Lower leg skin (tissue), 3 donors: ENCODE data around the gene MOGAT2.

Experiments used
- CTCF ChIP-seq, 3 donors: fragments of 450-650 bp; IDR thresholded peaks; one replicate each; pipeline ENCODE4 v1.5.1; 2016; ENCODE audit warnings: antibody characterized with exemption in 3 of 3, mild to moderate bottlenecking in 3 of 3, moderate library complexity in 2 of 3
- POLR2A ChIP-seq, 2 donors: fragments of 450-650 bp; IDR thresholded peaks; one replicate each; pipeline ENCODE4 v1.6.1; 2016 to 2017; ENCODE audit warnings: antibody characterized with exemption in 2 of 2, mild to moderate bottlenecking in 1 of 2, moderate library complexity in 1 of 2

DNA sequence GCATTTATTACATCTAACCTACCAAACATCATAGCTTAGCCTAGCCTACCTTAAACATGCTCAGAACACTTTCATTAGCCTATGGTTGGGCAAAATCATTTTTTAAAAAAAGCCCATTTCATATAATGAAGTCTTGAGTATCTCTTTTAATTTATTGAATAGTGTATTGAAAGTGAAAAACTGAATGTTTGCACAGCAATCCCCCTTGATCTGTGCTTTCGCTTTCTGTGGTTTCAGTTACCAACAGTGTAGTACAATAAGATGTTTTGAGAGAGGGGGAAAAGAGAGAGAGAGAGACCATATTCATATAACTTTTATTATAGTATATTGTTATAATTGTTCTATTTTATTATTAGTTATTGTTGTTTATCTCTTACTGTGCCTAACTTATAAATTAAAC, 40.4 kb upstream of the MOGAT2 start:
- TF ChIP-seq CTCF (IDR thresholded peaks at IDR 0.05) (no peak), POLR2A (IDR thresholded peaks at IDR 0.05) (no peak)
